Stimulated activated CD8-positive, alpha-beta memory T cell treated with anti-CD3 and anti-CD28 coated beads, Interleukin-15, amount 100 ng/mL, for 48 hours (primary cell): ENCODE data around the gene ADCY5.

ENCODE experiments used
- DNase-seq, 2 donors: peaks; one replicate each; pipeline ENCODE4 v3.0.0-alpha.2; 2020; ENCODE audit warnings: low read depth in 2 of 2

ADCY5 gene

DNA sequence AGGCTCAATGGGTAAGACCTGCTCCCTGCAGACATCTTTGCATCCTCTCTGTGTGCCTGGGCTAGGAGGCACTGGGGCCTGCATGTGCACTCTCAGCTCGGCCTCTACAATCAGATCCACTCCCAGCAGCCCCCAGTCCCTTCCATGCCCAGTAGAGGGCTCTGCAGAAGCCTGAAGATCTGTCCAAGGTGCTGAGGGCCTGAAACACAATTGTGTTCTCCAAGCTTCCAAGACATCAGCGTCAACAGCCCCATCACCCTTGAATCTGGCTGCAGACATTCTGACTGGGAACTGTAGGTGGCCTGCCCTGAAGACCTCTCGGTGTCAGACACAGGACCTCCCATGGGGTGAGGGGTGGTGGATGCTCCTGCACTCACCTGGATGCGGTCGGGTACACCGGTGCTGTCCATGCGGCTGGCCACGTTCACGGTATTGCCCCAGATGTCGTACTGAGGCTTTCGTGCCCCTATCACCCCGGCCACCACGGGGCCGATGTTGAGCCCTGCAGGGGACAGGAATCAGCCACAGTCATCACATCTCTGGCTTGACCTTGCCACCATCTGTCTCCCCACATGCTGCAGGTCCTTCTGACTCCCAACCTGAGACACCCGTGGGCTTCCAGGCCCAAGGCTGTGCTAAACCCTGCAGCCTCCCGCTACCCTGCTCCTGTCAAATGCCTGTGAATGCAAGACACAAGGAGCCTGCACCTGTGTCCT lies 162.4 kb downstream of the ADCY5 start:
- peak; percentile 8 to 10 for DNase-seq

DNA sequence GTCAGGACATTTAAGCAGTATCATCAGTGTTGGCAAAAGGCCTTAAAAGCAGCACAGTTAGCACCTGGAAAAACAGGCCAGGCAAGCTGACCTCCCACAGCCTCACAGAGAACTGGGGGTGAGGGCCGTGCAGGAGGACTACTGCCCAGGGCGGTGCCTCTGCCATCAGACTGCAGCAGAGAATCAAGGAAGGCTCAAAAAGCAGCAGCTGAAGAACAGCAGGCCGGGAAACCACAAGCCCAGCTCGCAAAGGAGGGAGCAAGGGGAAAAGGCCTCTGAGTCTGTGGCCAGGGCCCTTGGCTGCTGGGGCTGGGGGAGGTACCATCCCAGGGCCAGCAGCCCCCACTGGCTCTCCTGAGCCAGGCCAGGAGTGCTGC lies 163.0 kb downstream of the ADCY5 start:
- no peak for DNase-seq

DNA sequence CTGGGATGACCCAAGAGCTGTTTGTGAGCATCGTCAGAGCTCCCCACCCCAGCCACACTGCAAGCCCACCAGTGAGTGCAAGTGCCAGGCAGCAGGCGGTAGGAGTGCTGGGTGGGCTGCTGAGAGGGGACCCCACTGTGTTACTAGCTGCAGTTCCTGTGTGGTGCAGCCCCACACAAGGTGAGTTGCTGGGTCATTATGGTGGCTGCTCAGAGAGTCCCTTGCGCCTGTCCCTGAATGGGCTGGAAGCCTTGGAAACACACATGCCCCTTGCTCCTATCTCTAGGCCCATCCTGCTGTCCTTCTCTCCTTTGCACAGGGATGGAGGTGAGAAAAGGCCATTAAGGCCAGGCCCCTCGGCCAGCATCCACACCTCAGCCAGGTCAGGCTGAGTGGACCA lies 163.4 kb downstream of the ADCY5 start:
- no peak for DNase-seq

DNA sequence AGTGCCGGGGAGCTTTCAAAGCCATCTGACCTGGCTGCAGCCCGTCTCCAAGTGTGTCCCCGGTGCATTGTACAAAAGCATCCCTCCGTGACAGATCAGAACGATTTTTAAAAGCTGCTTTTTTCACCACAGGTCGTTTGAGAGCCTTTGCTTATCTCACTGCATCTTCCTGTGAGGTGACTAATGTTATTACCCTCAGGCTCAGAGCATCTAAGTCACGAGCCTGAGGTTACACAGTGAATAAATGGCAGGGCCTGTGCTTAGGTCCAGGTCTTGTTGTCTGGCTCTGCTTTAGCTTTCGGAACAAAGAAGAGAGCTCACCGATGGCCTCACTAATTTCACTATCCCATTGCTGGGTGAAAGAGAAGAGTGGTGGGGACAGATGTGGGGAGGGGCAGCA lies 163.8 kb downstream of the ADCY5 start:
- no peak for DNase-seq

DNA sequence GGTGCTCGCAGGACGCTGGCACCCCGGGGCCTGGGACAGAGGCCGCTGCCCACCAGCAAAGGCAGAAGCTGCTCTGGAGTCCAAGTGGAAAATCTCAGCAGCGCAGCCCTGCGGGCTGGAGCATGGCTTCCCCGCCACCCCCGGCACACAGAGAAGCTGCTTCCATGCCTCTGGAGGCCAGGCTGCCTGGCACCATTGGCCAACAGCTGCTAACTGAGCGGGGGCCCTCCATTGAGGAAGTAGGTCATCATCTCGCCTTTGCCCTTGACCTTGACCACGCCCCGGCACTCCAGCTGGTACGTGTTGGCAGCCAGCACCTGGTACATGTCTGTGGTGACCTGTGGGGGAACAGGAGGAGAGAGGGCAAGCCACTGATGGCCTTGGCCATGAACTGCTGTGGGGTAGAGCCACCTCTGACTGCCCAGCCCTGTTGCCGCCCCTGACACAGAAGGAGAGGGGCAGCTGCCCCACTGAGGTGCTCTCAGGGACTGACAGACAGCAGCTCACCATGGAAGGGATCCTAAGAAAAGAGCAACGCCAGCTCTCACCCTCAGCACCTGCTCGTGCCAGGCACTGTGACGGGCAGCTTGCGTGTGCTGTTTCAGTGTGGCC lies 164.4 kb downstream of the ADCY5 start:
- DNase-seq = no peak

DNA sequence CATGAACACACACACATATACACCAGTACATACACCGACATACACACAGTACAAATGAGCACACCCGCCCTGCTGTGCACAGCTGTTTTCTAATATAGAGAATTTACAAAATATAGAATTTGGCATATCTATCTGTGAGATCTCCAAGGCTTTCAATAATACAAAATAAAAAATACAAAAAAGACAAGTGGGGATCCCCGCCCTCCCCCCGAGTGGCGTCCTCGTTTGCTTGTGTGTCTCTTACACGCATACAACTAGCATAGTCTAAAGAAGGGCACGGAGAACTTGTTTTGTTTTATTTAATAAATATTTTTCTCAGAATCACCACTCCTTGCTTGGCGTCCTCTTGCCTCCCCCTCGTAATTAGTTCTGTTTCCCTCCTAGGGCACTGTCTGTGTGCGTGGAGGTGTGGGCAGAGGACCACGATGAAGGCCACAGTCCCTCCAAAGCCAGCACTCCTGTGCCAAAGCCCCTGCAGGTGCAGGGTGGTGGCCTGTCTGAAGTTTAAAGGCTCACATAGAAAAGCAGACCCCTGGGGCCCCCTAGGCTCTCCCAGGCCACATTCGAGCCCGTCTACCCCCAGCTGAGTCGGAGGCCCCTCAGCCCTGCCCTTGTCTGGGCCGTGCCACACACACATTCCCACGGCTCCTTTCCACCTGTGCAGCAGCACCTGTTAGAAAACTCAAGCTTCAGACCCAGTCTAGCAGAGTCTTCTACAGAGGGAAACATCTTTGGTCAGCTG lies 165.1 kb downstream of the ADCY5 start:
- DNase-seq = no peak

DNA sequence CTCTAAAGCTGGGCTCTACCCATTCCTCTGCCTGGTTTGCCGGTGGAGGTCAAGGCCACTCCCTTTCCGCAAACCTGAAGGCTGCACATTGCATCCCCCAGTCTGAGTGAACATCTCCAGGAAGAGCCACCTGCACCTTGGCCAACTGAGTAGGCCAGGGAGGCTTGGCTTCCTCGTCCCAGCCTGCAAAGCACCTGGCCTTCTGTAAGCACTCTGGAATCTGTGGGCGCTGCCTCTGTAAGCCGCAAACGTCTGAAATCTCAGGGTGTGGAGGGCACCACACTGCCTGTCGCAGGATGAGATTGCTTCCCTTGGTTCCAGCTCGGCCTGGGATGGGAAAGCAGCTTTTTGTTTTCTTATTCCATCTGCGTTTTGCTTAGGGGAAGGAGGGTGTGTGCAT lies 165.8 kb downstream of the ADCY5 start:
- no peak for DNase-seq

DNA sequence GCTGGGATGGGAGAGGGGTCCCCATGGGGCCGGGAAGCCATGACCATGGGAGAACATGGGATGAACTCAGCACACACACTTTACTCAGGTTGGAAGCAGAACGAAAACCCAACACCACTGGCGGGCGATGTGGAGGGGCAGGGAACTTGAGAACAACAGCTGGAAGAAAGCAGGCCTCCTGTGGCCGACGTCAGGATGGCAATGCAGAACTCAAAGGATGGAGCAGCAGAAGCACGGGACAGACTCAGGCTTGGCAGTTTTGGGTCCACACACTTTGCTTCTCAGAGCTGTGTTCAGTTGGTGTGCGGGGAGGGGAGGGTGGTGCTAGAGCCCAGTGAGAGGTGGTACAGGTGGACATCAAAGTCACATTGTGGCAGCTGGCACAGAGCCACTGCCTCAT lies 166.4 kb downstream of the ADCY5 start:
- DNase-seq = no peak

DNA sequence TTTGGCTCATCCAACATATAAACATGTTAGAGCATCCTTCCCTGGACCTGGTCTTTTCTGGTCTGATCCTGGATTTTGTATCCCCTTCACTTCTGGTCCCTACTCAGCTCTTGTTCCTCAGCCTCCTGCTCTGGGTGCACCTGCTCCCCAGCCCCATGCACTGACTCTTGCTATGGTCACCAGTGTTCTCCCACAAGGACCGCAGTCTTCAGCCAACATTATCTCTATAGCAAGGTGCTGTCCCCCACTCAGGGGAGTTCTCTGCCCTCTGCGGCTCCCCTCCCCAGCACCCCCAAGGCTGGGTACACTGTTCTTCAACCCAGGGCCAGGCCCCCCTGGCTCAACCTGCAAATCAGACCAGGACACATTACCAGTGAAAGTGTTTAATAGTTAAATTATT lies 167.0 kb downstream of the ADCY5 start:
- DNase-seq = no peak

DNA sequence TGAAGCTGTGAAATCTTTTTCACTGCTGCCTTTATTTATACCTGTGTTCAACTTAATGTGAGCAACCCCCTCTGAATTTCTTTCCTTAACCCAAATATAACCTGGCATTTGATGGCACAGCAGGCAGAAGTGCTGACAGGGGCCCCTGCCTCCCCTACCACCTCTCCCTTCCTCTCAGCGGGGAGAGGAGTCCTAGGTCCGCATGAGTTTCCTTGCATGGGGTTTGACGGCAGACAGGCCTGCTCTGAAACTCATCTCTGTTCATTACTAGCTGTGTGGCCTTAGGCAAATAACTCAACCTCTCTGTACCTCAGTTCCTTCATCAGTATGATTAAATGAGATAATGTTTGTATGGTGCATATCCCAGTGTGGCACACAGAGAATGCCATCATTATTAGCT lies 167.5 kb downstream of the ADCY5 start:
- no peak for DNase-seq

DNA sequence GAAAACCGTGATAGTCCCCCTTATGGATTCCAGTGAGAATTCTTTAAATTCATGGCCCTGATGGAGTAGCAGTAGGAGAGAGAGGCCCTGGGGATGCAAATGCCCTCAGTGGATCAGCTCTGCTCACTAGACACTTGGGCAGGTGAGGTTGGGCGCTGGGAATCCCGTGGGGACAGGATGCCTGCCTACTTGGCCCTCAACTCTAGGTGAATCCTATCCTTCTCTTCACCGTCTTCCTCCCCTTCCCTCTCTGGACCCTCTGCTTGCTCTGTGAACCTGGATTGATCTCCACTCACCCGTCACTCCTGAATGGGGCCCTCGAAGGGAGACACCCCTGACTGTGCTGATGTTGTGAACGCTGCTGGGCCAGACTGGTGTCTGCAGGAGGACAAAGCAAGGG lies 169.8 kb downstream of the ADCY5 start:
- no peak for DNase-seq

DNA sequence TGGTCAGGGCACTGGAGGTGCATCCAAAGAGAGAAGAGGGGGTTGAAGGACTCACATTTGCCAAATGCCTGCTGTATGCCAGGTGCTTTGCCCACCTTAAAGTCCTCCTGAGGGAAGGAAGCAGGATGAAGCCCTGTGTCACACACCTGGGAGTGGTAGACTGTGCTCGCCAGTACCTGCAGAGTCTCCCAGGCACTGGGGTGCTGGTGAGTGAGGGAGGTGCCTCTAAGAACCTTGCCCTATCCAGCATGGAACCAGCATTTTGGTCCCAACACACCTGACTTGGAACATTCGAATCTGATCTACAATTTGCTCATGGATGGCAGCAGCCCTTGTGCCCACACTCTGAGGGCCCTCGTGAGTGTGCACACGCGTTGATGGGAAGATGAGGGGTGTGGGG lies 170.4 kb downstream of the ADCY5 start:
- no peak for DNase-seq

DNA sequence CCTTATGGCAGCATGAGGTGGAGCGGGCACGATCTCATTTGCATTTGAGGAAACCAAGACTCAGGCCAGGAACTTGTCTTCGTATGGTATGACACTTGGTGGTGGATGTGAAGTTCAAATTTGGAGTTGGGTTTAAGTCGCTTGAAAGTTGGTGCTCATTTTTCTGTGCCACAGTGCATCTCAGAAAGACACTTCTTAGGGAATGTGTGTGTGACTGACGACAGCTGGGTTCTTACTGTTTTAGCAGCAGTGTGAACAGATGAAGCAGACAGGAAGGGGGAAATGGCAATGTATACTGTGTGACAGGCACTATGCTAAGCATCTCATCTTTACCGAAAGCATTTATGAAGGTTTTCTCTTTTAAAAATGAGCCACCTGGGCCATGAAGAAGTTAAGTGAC lies 171.8 kb downstream of the ADCY5 start:
- DNase-seq = no peak

DNA sequence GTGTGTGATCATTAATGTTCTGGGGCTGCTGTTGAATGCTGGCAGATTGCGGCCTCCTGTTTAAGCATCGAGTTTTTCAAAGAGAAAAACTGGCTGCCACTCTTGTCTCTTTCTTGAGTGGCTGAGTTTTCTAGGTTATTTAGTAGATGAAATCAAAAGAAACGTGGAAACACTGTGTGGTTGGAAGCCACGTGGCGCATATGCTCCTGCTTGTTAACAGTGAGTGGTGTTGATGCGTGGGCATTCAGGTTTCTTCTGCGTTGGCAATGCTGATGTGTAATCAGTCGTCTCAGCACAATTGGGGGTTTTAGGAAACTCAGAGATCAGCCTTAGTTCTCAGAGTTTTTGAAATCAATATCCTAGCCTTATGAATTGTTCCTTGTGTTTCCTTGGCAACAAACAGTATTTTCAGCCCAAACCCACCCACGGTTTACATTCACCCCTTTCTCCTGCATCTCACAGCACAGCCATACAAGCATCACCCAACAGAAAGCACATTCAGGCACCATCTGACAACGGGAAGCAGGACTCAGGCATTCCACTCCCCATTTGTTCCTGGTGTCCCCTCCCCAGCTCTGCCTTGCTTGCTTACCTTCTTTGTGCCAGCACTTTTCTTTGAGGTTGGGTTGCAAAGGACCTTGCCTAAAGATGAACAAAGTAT lies 172.4 kb downstream of the ADCY5 start:
- DNase-seq = no peak

DNA sequence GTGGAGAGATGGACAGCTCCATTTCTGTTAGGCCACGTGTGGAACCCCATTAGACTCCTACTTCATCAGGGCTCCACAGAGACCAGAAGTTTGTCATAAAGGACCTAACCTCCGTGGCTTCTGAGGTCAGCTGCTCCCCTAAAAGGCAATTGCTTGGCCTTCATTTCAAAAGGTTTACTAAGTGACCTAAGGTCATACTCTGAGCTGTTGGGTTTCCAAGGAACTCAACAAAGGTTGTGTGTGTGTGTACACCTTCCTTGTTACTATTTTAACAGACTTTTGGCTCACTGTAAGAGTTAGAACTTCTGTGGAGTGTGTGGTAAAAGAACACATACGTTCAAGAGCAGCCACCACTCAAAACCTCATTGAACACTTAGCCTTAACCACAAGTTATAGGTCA lies 173.2 kb downstream of the ADCY5 start:
- no peak for DNase-seq

DNA sequence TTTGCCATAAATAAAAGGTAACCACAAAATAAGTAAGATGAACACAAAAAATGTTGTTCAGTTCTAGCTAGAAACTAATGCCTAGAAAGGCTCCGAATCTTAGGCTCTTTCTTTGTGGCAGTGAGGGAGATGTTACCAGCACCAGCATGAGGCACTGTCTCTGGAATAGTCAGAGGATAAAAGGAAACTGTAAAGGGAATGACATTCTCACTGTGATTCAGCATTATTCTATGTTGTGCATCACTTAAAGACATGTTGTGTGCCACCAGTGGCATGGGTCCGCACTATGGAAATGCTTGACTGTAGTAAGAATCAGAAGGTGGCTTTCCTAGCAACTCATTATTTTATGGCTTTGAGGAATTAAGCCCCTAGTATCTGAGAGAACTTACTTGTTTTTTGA lies 176.3 kb downstream of the ADCY5 start:
- DNase-seq = no peak

DNA sequence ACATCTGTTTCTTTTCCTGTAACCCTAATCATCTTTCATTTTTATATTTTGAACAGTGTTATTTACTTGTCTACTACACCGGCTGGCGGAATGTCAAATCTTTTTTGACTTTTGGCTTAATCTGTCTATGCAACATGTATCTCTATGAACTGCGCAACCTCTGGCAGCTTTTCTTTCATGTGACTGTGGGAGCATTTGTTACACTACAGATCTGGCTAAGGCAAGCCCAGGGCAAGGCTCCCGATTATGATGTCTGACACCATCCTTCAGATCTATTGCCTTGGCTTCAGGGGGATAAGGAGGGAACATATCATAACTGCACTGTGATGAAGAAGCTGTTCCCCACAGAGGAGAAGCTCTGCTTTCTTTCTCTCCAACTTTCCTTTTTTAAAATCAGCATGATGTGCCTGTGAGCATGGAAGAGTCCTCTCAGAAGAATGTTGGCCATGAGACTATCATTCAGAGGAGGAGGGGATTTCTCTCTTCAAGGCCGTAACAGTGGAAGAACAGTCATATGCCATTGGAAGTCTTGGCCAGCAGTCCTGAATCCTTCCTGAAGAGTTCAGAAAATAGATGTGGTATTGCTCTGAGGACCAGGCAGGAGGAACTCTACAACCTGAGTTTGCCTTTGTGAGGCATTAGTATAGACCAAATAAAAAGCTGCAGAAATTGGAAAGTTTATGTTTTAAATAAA lies 177.3 kb downstream of the ADCY5 start:
- no peak for DNase-seq

DNA sequence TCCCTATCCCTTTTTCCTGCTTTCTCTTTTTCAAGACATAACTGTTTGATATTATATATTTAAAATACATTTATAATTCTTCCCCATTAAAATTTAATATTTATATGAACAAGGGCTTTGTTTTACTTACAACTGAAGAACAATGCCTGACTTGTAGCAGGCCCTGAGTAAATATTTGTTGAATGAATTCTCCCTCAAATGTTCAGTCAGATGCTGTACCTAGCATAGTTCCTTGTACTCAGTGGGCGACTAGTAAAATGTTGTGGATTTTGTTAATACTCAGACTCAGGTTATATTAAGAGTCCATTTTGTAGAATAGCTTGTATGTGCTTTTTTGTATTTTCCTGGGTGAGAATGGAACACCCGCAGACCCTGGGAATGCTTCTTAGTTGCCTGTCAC lies 178.1 kb downstream of the ADCY5 start:
- no peak for DNase-seq

DNA sequence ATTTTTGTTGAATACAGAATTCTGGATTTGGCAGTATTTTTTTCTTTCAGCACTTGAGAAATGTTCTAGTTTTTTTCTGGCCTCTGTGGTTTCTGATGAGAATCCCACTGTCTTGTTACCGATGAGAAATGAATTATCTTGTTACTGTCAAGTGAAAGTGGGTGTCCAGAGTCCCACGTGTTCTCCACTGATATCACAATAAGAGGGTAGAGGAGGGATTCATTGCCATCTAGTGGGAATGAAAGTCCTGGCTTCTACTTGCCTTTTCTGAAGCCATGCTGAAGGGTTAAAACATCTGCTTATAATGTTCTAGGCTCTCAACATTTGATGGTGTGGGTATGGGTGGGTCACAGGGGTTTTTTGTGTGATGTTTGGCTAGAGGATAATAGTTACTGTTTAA lies 181.1 kb downstream of the ADCY5 start:
- DNase-seq = no peak

DNA sequence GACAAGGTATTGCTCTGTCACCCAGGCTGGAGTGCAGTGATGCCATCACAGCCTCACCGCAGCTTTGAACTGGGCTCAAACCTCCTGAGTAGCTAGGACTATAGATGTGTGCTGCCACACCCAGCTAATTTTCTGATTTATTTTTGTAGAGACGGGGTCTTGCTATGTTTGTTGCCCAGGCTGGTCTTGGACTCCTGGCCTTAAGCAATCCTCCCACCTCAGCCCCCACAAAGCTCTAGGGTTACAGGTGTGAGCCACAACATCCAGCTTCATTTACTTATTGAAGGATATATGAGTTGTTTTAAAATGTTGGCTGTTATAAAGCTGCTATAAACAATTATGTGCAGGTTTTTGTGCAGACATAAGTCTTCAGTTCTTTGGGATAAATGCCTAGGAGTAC lies 184.9 kb downstream of the ADCY5 start:
- no peak for DNase-seq

DNA sequence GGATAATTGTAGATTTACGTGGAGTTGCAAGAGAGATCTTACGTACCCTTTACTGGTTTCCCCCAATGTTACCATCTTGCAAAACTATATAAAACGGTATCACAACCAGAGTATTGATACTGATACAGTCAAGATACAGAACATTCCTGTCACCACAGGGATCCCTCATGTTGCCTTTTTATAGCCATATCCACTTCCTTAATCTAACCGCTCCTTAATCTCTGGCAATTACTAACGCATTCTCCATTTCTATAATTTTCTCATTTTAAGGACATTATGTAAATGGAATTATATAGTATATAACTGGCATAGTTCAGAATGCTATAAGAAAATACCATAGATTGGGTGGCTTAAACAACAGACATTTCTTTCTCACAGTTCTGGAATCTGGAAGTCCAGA lies 186.0 kb downstream of the ADCY5 start:
- DNase-seq = no peak

DNA sequence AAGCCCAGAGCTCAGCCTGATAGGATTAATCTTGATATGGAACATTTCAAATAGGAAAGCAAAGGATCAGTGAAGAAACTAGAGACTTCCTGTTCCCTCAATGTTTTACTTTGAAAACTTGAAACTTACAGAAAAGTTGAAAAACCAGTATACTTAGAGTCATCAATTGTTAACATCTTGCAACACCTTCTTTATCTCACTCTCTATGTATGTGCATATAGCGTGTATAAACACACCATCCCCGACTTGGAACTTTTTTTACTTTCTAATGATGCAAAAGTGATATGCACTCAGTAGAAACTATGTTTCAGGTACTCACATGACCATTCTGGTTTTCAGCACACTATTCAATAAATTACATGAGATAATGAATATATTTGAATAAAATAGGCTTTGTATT lies 186.7 kb downstream of the ADCY5 start:
- no peak for DNase-seq
